Thoracic aorta (tissue), 2 donors: ENCODE measurements around the gene EIF4EBP2. TPM values are rescaled to one million over a fixed set of nuclear protein-coding genes. Genes with fewer than 3 reads are reported as not detected.

ENCODE experiments used
- ATAC-seq: fragments of 150-250 bp; one replicate; pipeline ENCODE4 v1.8.0; 2017; ENCODE audit warnings: low read depth; ENCODE audit not compliant: insufficient number of reproducible peaks, low FRiP score
- DNase-seq: peaks from one replicate; pipeline ENCODE4 v3.0.0-alpha.2; 2020; ENCODE audit warnings: low spot score
- H3K27ac ChIP-seq, 2 donors: fragments of 200-600 bp; sonication (generic); 1 replicate in 1 of 2; 2 replicates in 1 of 2; pipeline ENCODE4 v1.5.1; 2016; ENCODE audit warnings: mild to moderate bottlenecking in 2 of 2, moderate library complexity in 2 of 2
- H3K27me3 ChIP-seq: fragments of 200-600 bp; sonication (generic); replicated peaks from 2 replicates; pipeline ENCODE4 v1.6.0; 2016; ENCODE audit warnings: mild to moderate bottlenecking; ENCODE audit not compliant: insufficient read depth
- H3K36me3 ChIP-seq: fragments of 200-600 bp; sonication (generic); one replicate; pipeline ENCODE4 v1.5.1; 2016
- H3K4me1 ChIP-seq, 2 donors: fragments of 200-600 bp; sonication (generic); 1 replicate in 1 of 2; 2 replicates in 1 of 2; pipeline versions ENCODE4 v1.5.1 to v1.6.0; 2016; ENCODE audit warnings: low read depth in 2 of 2, mild to moderate bottlenecking in 1 of 2; ENCODE audit not compliant: control insufficient read depth in 1 of 2
- H3K4me3 ChIP-seq: fragments of 200-600 bp; sonication (generic); 2 replicates; pipeline ENCODE4 v1.5.1; 2016; ENCODE audit warnings: mild to moderate bottlenecking
- H3K9me3 ChIP-seq: fragments of 200-600 bp; sonication (generic); 2 replicates; pipeline ENCODE4 v1.5.1; 2016
- CTCF ChIP-seq: fragments of 200-600 bp; sonication (generic); IDR thresholded peaks from one replicate; pipeline ENCODE4 v1.5.1; 2019; ENCODE audit warnings: antibody characterized with exemption
- total RNA-seq, 2 donors: library from RNA; depleted of rRNA; stranded (reverse); fragments of >200 nt; gene quantifications; one replicate each; pipeline versions ENCODE4 v1.1.0 to v1.2.3, GENCODE V29; 2016

Gene EIF4EBP2
- total RNA-seq, 2 donors from 2014 or later = 52.8 to 60.0 TPM

GRCh38 chr10:70379581-70380176 lies 24.3 kb upstream of the EIF4EBP2 start:
- Histone ChIP-seq H3K36me3 (peaks cover 3% of the 10 kb centered on the region), H3K4me1 (peaks cover 0 to 6% of the 10 kb centered on the region in 2 donors), H3K27me3 (no peaks in the 10 kb centered on the region), H3K27ac (no peak overlapping the region), H3K4me3 (no peak overlapping the region), H3K9me3 (no peaks in the 10 kb centered on the region)
- no peak for ATAC-seq
- TF ChIP-seq CTCF = peak; percentile 32
- no peak for DNase-seq

GRCh38 chr10:70380350-70381135 lies 23.4 kb upstream of the EIF4EBP2 start:
- DNase-seq (no peak), ATAC-seq (no peak)
- Histone ChIP-seq H3K4me1 (peaks cover 0 to 6% of the 10 kb centered on the region in 2 donors), H3K9me3 (no peaks in the 10 kb centered on the region), H3K36me3 (no peaks in the 10 kb centered on the region), H3K27ac (no peak overlapping the region), H3K4me3 (no peak overlapping the region), H3K27me3 (no peaks in the 10 kb centered on the region)
- TF ChIP-seq CTCF = no peak

DNA sequence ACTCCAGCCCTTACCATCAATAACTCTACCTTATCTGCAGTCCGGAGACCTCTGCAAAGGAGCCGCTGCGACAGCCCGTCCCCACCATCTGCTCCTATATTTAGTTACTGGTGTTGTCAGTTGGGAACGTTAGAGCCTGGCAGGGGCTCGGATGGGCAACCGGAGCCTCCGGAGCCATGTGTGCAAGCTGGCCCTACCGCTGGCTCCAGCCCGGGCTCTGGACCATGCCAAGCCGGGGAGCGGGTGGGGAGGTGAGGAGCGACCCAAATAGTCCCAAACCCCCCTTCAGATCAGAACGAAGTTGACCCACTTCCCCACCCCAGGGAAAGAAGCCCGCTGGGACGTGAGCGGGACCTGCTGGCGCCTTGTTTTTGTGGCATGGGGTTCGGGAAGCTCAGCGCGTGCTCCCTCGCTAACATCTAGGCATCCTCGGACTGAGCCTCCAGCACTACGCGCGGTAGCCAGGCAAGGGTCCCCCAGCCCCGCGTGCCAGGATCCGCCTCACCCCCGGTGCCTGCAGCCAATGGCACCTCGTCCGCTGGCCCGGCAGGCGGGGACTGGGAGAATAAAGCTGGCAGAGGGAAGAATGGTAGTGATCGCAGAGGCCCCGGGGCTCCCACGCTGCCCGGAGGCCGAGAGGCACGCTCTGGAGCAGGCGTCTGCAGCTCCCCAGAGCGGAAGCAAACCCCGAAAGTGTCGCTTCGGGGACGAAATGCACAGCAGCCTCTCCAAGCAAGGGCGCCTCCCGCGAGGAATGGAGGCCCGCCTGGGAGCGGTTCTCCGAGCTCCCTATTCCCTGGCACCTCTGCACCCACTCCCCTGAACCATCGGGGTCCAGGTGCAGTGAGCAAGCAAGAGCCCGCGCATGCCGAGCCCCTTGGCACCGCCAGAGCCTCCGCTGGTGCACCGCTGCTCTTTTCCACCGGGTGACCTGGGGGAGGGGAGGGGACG lies 22.2 kb upstream of the EIF4EBP2 start:
- Histone ChIP-seq H3K36me3 (no peaks in the 10 kb centered on the region), H3K27me3 (no peaks in the 10 kb centered on the region), H3K4me3 (peak overlapping the region; percentile 96), H3K27ac (peak overlapping the region in 1 of 2 donors; percentile 19), H3K4me1 (peaks cover 0 to 6% of the 10 kb centered on the region in 2 donors), H3K9me3 (no peaks in the 10 kb centered on the region)
- peak; percentile 13 for ATAC-seq
- DNase-seq = no peak
- no peak for TF ChIP-seq CTCF

DNA sequence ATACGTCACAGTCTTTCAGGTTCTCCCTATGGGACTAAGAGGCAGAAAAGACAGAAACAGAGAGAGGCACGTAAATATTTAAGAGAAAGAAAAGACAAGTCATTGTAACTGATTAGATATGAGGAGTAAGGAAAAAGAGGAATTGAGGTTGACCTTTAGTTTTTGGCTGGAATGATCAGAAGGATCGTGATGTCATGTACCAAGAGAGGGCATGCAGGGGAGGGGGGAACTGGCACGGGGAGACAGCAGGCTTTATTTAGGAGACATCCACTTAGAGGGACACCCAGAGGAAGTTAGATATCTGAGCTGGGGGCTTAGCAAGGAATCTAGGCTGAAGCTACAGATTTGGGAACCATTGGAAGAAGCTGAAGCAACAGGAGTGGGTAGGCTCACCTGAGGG lies 12.3 kb upstream of the EIF4EBP2 start:
- TF ChIP-seq CTCF = no peak
- ATAC-seq = no peak
- no peak overlapping the region for H3K4me3 ChIP-seq

DNA sequence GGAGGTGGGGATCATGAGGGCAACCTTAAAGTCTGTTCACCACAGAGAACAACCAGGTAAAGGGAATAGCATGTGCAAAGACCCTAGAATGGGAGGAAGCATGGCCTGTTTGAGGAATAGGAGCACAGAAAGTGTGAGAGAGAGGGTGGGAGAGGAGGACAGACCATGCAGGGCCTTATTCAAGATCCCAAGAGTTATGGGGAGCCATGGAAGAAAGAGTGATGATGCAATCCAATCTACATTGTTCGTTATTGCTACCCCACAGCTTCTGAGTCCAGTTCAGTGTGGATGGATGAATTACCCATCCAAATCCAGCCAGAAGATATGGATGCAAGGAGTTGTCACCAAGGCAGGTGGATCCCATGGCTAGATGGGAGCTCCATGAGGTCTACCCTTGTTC lies 7.8 kb upstream of the EIF4EBP2 start:
- Histone ChIP-seq H3K4me1 (no peaks in the 10 kb centered on the region), H3K27me3 (no peaks in the 10 kb centered on the region), H3K36me3 (no peaks in the 10 kb centered on the region), H3K9me3 (no peaks in the 10 kb centered on the region), H3K4me3 (no peak overlapping the region), H3K27ac (no peak overlapping the region)
- no peak for TF ChIP-seq CTCF
- ATAC-seq (no peak), DNase-seq (no peak)

More for the DNA sequence above, 12.3 kb upstream of the EIF4EBP2 start:
- no peak overlapping the region for H3K27ac ChIP-seq
- DNase-seq = no peak
- H3K36me3 ChIP-seq = no peaks in the 10 kb centered on the region
- no peaks in the 10 kb centered on the region for H3K4me1 ChIP-seq
- H3K9me3 ChIP-seq = no peaks in the 10 kb centered on the region
- H3K27me3 ChIP-seq = no peaks in the 10 kb centered on the region
